Fibroblast of peridontal ligament (primary cell): Measurements from ENCODE around the gene FBXO5.
"Not testable (repeated sequence)": the region's sequence is repeated elsewhere in the genome, so short reads cannot be mapped to it uniquely, and the experiment has no call there.

Source experiments
- DNase-seq: peaks from one replicate; pipeline ENCODE4 v3.0.0-alpha.2; 2010; ENCODE audit errors: extremely low read depth

FBXO5 gene

GRCh38 chr6:152982904-152983636, at the start of gene FBXO5:
Gene FBXO5 (minus strand): TSS chr6:152983041. CDS start chr6:152982959, 82 bp downstream.
- DNase-seq, result peak; percentile 95

GRCh38 chr6:153032255-153032882, 49.5 kb upstream of the FBXO5 start:
- peak; percentile 95 for DNase-seq

GRCh38 chr6:153031335-153031955, 48.6 kb upstream of the FBXO5 start:
- peak; percentile 59 for DNase-seq

- DNase-seq, result no peak
Measured at GRCh38 chr6:153028963-153029362, 46.1 kb upstream of the FBXO5 start.

- DNase-seq, result peak; percentile 14
Measured at GRCh38 chr6:153028286-153028685, 45.4 kb upstream of the FBXO5 start.

- DNase-seq, result no peak
Measured at GRCh38 chr6:153027480-153027879, 44.6 kb upstream of the FBXO5 start.

- no peak for DNase-seq
Measured at GRCh38 chr6:153024709-153025017, 41.8 kb upstream of the FBXO5 start.

- DNase-seq, result peak; percentile 72
Measured at GRCh38 chr6:153023977-153024708, 41.3 kb upstream of the FBXO5 start.

GRCh38 chr6:153018355-153018754, 35.5 kb upstream of the FBXO5 start:
- no peak for DNase-seq

GRCh38 chr6:153016846-153017245, 34.0 kb upstream of the FBXO5 start:
- no peak for DNase-seq

- no peak for DNase-seq
Measured at GRCh38 chr6:153015094-153015640, 32.3 kb upstream of the FBXO5 start.

GRCh38 chr6:153013438-153013837, 30.6 kb upstream of the FBXO5 start:
- peak; percentile 16 for DNase-seq

GRCh38 chr6:153012856-153013255, 30.0 kb upstream of the FBXO5 start:
- DNase-seq, result no peak

GRCh38 chr6:153003366-153003690, 20.5 kb upstream of the FBXO5 start:
- peak; percentile 33 for DNase-seq

GRCh38 chr6:153002613-153003365, 19.9 kb upstream of the FBXO5 start, which contains the start of gene MTRF1L:
Gene MTRF1L (minus strand): TSS chr6:153002709. CDS start chr6:153002685, 24 bp downstream.
- DNase-seq, result peak; percentile 96

GRCh38 chr6:153001767-153002612, 19.1 kb upstream of the FBXO5 start:
- no peak for DNase-seq

GRCh38 chr6:153000790-153001189, 17.9 kb upstream of the FBXO5 start:
- DNase-seq, result not testable (repeated sequence)

GRCh38 chr6:153000243-153000642, 17.4 kb upstream of the FBXO5 start:
- DNase-seq, result no peak

GRCh38 chr6:152999538-152999937, 16.7 kb upstream of the FBXO5 start:
- not testable (repeated sequence) for DNase-seq

GRCh38 chr6:152993847-152994246, 11.0 kb upstream of the FBXO5 start:
- DNase-seq, result no peak
